Loucy (cell line): ENCODE data around the gene BBS5.

Experiments
- H2AFZ ChIP-seq: fragments of 200-600 bp; sonication (generic); 2 replicates; pipeline ENCODE4 v1.6.0; 2016; ENCODE audit warnings: antibody characterized with exemption, mild to moderate bottlenecking, low read length, moderate library complexity
- H3F3A ChIP-seq: fragments of 200-600 bp; 2 replicates; pipeline ENCODE4 v1.6.0; 2016; ENCODE audit warnings: antibody characterized with exemption, low read depth, mild to moderate bottlenecking
- H3K27me3 ChIP-seq: fragments of 200-600 bp; sonication (generic); 2 replicates; pipeline ENCODE4 v1.6.1; 2014; ENCODE audit warnings: low read length, mild to moderate bottlenecking; ENCODE audit not compliant: insufficient read depth, poor library complexity, severe bottlenecking
- H3K36me3 ChIP-seq: fragments of 200-600 bp; sonication (generic); 2 replicates; pipeline ENCODE4 v1.6.1; 2016; ENCODE audit warnings: low read length; ENCODE audit not compliant: insufficient read depth
- H3K4me1 ChIP-seq: fragments of 200-600 bp; sonication (generic); 2 replicates; pipeline ENCODE4 v1.5.1; 2014; ENCODE audit warnings: low read length, mild to moderate bottlenecking; ENCODE audit not compliant: insufficient read depth, poor library complexity, severe bottlenecking
- H3K4me2 ChIP-seq: fragments of 200-600 bp; sonication (generic); 2 replicates; pipeline ENCODE4 v1.6.0; 2014; ENCODE audit warnings: antibody characterized with exemption, low read length, low read depth, mild to moderate bottlenecking; ENCODE audit not compliant: poor library complexity, severe bottlenecking
- H3K4me3 ChIP-seq: fragments of 200-600 bp; sonication (generic); 2 replicates; pipeline ENCODE4 v1.5.1; 2014; ENCODE audit warnings: low read length, mild to moderate bottlenecking, mixed read lengths; ENCODE audit not compliant: poor library complexity, severe bottlenecking
- H3K79me2 ChIP-seq: fragments of 200-600 bp; sonication (generic); 2 replicates; pipeline ENCODE4 v1.6.1; 2014; ENCODE audit warnings: low read length; ENCODE audit not compliant: insufficient read depth
- H3K9ac ChIP-seq: fragments of 200-600 bp; sonication (generic); 2 replicates; pipeline ENCODE4 v1.6.0; 2014; ENCODE audit warnings: mild to moderate bottlenecking, low read depth, low read length, moderate library complexity; ENCODE audit not compliant: poor library complexity, severe bottlenecking
- H3K9me2 ChIP-seq: fragments of 200-600 bp; sonication (generic); replicated peaks from 2 replicates; pipeline ENCODE4 v1.6.1; 2016; ENCODE audit warnings: low read depth, low read length, mixed read lengths
- H3K9me3 ChIP-seq: fragments of 200-600 bp; sonication (generic); 2 replicates; pipeline ENCODE4 v1.6.1; 2014; ENCODE audit warnings: mild to moderate bottlenecking, antibody characterized with exemption, low read length, low read depth; ENCODE audit not compliant: insufficient read depth
- H4K20me1 ChIP-seq: fragments of 200-600 bp; sonication (generic); 2 replicates; pipeline ENCODE4 v1.6.0; 2014; ENCODE audit warnings: antibody characterized with exemption, low read length, mild to moderate bottlenecking; ENCODE audit not compliant: insufficient read depth, poor library complexity, severe bottlenecking
- CTCF ChIP-seq: fragments of 200-600 bp; sonication (generic); conservative IDR thresholded peaks from 2 replicates; pipeline ENCODE4 v1.5.1; 2014; ENCODE audit warnings: mild to moderate bottlenecking, antibody characterized with exemption, low read length
- EZH2phosphoT487 ChIP-seq: fragments of 200-600 bp; IDR thresholded peaks from 2 replicates; pipeline ENCODE4 v1.6.1; 2018; ENCODE audit warnings: antibody characterized with exemption, mild to moderate bottlenecking, moderate library complexity, borderline replicate concordance

BBS5 gene

GRCh38 chr2:169462896-169463695 lies 16.2 kb upstream of the BBS5 start:
- Histone ChIP-seq H4K20me1 (no peaks in the 10 kb centered on the region), H3K79me2 (no peaks in the 10 kb centered on the region), H3K9me3 (no peaks in the 10 kb centered on the region), H3K9ac (no peak overlapping the region), H3K4me3 (no peak overlapping the region), H3K9me2 (no peaks in the 10 kb centered on the region), H3K4me1 (no peaks in the 10 kb centered on the region), H2AFZ (no peak overlapping the region), H3K36me3 (no peaks in the 10 kb centered on the region), H3K27me3 (no peaks in the 10 kb centered on the region), H3F3A (peaks cover 6% of the 10 kb centered on the region; the same call in 1 of the 2 replicates), H3K4me2 (no peak overlapping the region)
- no peak for TF ChIP-seq CTCF
- TF ChIP-seq EZH2phosphoT487, result no peak

GRCh38 chr2:169464466-169464865 lies 14.8 kb upstream of the BBS5 start:
- no peak for TF ChIP-seq CTCF
- Histone ChIP-seq H3K4me3 (no peak overlapping the region), H3K9me2 (no peaks in the 10 kb centered on the region), H3K79me2 (no peaks in the 10 kb centered on the region), H3K4me2 (no peak overlapping the region), H3K9me3 (no peaks in the 10 kb centered on the region), H3F3A (peaks cover 6% of the 10 kb centered on the region; the same call in 1 of the 2 replicates), H2AFZ (no peak overlapping the region), H3K27me3 (no peaks in the 10 kb centered on the region), H3K9ac (no peak overlapping the region), H3K4me1 (no peaks in the 10 kb centered on the region), H3K36me3 (no peaks in the 10 kb centered on the region), H4K20me1 (no peaks in the 10 kb centered on the region)

- Histone ChIP-seq H3K4me1 (no peaks in the 10 kb centered on the region), H3K36me3 (no peaks in the 10 kb centered on the region), H4K20me1 (no peaks in the 10 kb centered on the region), H3K27me3 (no peaks in the 10 kb centered on the region), H3K9me3 (no peaks in the 10 kb centered on the region), H3K4me2 (no peak overlapping the region), H3K9me2 (no peaks in the 10 kb centered on the region), H3K9ac (no peak overlapping the region), H3F3A (peaks cover 6% of the 10 kb centered on the region; the same call in 1 of the 2 replicates), H3K4me3 (no peak overlapping the region), H3K79me2 (no peaks in the 10 kb centered on the region), H2AFZ (no peak overlapping the region)
- TF ChIP-seq CTCF (no peak), EZH2phosphoT487 (no peak)
Measured at GRCh38 chr2:169464882-169465281, 14.4 kb upstream of the BBS5 start.
